B cell (primary cell): ENCODE results near the gene SIPA1L3. TPM values are rescaled to one million over a fixed set of nuclear protein-coding genes. Genes with fewer than 3 reads are reported as not detected.

Experiments
- ATAC-seq: fragments of 200-7000 bp; cut with Tn5 transposase; one replicate; pipeline ENCODE4 v1.10.0; 2021; ENCODE audit warnings: low read depth, mild to moderate bottlenecking, moderate number of reproducible peaks, moderate library complexity
- CTCF ChIA-PET: fragments of 350-600 bp; sonication (Branson Sonifier 250); formaldehyde crosslinking; loops from one replicate; lab custom pipeline; 2021; ENCODE audit warnings: antibody characterized with exemption, inconsistent platforms; lab: Charles Lee
- POLR2A ChIA-PET: fragments of 350-600 bp; sonication (Branson Sonifier 250); formaldehyde crosslinking; loops from one replicate; lab custom pipeline; 2021; ENCODE audit warnings: antibody characterized with exemption; lab: Charles Lee
- DNase-seq: peaks from one replicate; pipeline ENCODE4 v3.0.0; 2013
- H2AFZ ChIP-seq: 2 replicates; pipeline ENCODE4 v1.6.1; 2012; ENCODE audit warnings: mild to moderate bottlenecking, low read depth, low read length; ENCODE audit not compliant: insufficient read depth, poor library complexity, severe bottlenecking
- H3K27ac ChIP-seq, 2 donors: 1 replicate in 1 of 2; 2 replicates in 1 of 2; pipeline ENCODE4 v1.5.1; 2012 to 2013; ENCODE audit warnings: low read length in 2 of 2, mild to moderate bottlenecking in 2 of 2, moderate library complexity in 1 of 2
- H3K27me3 ChIP-seq, 4 experiments: fragments of 200-600 bp in 1 of 4; sonication (generic) in 1 of 4; replicated peaks in 1 of 4; 1 replicate in 2 of 4; 2 replicates in 2 of 4; pipeline versions ENCODE4 v1.6.1 to v1.7.0; 2013 to 2016; ENCODE audit warnings: low read length in 3 of 4, mild to moderate bottlenecking in 2 of 4, mixed read lengths in 1 of 4, moderate library complexity in 1 of 4; ENCODE audit not compliant: insufficient read depth in 4 of 4, control insufficient read depth in 3 of 4; ENCODE audit errors: control extremely low read depth in 1 of 4
- H3K36me3 ChIP-seq, 2 experiments: replicated peaks in 1 of 2; 1 replicate in 1 of 2; 2 replicates in 1 of 2; pipeline versions ENCODE4 v1.6.1 to v1.7.1; 2013; ENCODE audit warnings: low read length in 1 of 2; ENCODE audit not compliant: insufficient read depth in 2 of 2, control insufficient read depth in 1 of 2; ENCODE audit errors: control extremely low read depth in 1 of 2, extremely low read depth in 1 of 2
- H3K4me1 ChIP-seq, 2 donors: fragments of 200-600 bp in 1 of 2; sonication (generic) in 1 of 2; 1 replicate in 1 of 2; 2 replicates in 1 of 2; pipeline versions ENCODE4 v1.5.1 to v1.6.1; 2013 to 2017; ENCODE audit warnings: low read length in 2 of 2; ENCODE audit not compliant: control insufficient read depth in 2 of 2, insufficient read depth in 2 of 2
- H3K4me2 ChIP-seq: replicated peaks from 2 replicates; pipeline ENCODE3; 2012; ENCODE audit warnings: mild to moderate bottlenecking, low read depth, low read length; ENCODE audit not compliant: poor library complexity, severe bottlenecking
- H3K4me3 ChIP-seq, 5 experiments: fragments of 200-600 bp in 1 of 5; sonication (generic) in 1 of 5; 1 replicate in 3 of 5; 2 replicates in 2 of 5; pipeline versions ENCODE4 v1.5.1 to v1.7.0; 2011 to 2016; ENCODE audit warnings: low read length in 4 of 5, mild to moderate bottlenecking in 4 of 5, low read depth in 2 of 5, control low read depth in 1 of 5, moderate library complexity in 1 of 5; ENCODE audit not compliant: insufficient read depth in 1 of 5; ENCODE audit errors: control extremely low read depth in 1 of 5, extremely low read depth in 1 of 5
- H3K79me2 ChIP-seq: fragments of 200-600 bp; sonication (generic); one replicate; pipeline ENCODE4 v1.6.0; 2016; ENCODE audit warnings: low read length; ENCODE audit not compliant: control insufficient read depth, insufficient read depth
- H3K9ac ChIP-seq: fragments of 200-600 bp; sonication (generic); 2 replicates; pipeline ENCODE4 v1.6.1; 2017; ENCODE audit warnings: mild to moderate bottlenecking, low read length, moderate library complexity
- H3K9me3 ChIP-seq, 3 donors: one replicate each; pipeline versions ENCODE4 v1.6.1 to v1.7.1; 2013; ENCODE audit warnings: low read length in 2 of 3; ENCODE audit not compliant: control insufficient read depth in 2 of 3, insufficient read depth in 1 of 3; ENCODE audit errors: control extremely low read depth in 1 of 3
- H4K20me1 ChIP-seq: 2 replicates; pipeline ENCODE4 v1.6.0; 2012; ENCODE audit warnings: mild to moderate bottlenecking, low read length; ENCODE audit not compliant: insufficient read depth, control insufficient read depth, poor library complexity, severe bottlenecking
- H3K27ac Mint-ChIP-seq: one replicate; pipeline ENCODE4 v1.8.0; 2021; ENCODE audit warnings: mixed read lengths
- H3K27me3 Mint-ChIP-seq: one replicate; pipeline ENCODE4 v1.8.0; 2021; ENCODE audit warnings: mixed read lengths
- H3K4me1 Mint-ChIP-seq: one replicate; pipeline ENCODE4 v1.8.0; 2021; ENCODE audit warnings: mixed read lengths
- H3K4me3 Mint-ChIP-seq: one replicate; pipeline ENCODE4 v1.8.0; 2021; ENCODE audit warnings: mixed read lengths
- H3K9me3 Mint-ChIP-seq: one replicate; pipeline ENCODE4 v1.8.0; 2022; ENCODE audit warnings: mixed read lengths; ENCODE audit not compliant: insufficient read depth
- CTCF ChIP-seq: fragments of 200-600 bp; IDR thresholded peaks from one replicate; pipeline ENCODE4 v1.8.0; 2022; ENCODE audit warnings: antibody characterized with exemption, mild to moderate bottlenecking
- EZH2 ChIP-seq: IDR thresholded peaks from 2 replicates; pipeline ENCODE4 v1.6.1; 2012; ENCODE audit warnings: borderline replicate concordance, low read depth, mild to moderate bottlenecking, moderate library complexity, low read length; ENCODE audit not compliant: insufficient read depth, poor library complexity, severe bottlenecking
- WGBS: methylation state at CpG from one replicate; pipeline ENCODE4 v1.1.5; 2013; ENCODE audit warnings: missing lambda C conversion rate; ENCODE audit not compliant: insufficient coverage; 5-methylcytosine and 5-hydroxymethylcytosine counted together
- intact Hi-C: fragments of 100-400 bp; cut with micrococcal nuclease; formaldehyde crosslinking; loops from one replicate; pipeline ENCODE4 v1.10.0; 2022
- polyA plus RNA-seq: library from polyadenylated mRNA; depleted of rRNA; stranded (reverse); fragments of >200 nt; gene quantifications from 2 replicates; pipeline ENCODE4 v1.2.3, GENCODE V29; 2012
- total RNA-seq, 2 donors: library from RNA; stranded (reverse); fragments of 120-200 nt in 1 of 2; gene quantifications; 1 replicate in 1 of 2; 2 replicates in 1 of 2; pipeline versions ENCODE4 v1.2.3 to v1.2.4, GENCODE V29; 2013 to 2022

The SIPA1L3 gene
- total and polyA plus RNA-seq, 2 donors (not counting 1 experiment from before 2014, with no cell fraction given), result 48.3 to 295 TPM

- no peaks in the 10 kb centered on the region for H3K79me2 ChIP-seq
- Mint-ChIP-seq H3K9me3 (no peaks in the 10 kb centered on the region), H3K27me3 (peaks cover 15% of the 10 kb centered on the region), H3K4me3 (no peak overlapping the region), H3K27ac (no peak overlapping the region), H3K4me1 (peaks cover 17% of the 10 kb centered on the region)
- 97% methylated on average over 14 of the region's 16 CpGs for WGBS
- peaks cover 64% of the 10 kb centered on the region for H4K20me1 ChIP-seq
- H3K9ac ChIP-seq, result no peak overlapping the region
- peaks cover 19 to 21% of the 10 kb centered on the region in 2 donors for H3K4me1 ChIP-seq
- TF ChIP-seq CTCF, result no peak
- no peak for TF ChIP-seq EZH2
- ATAC-seq (no peak), DNase-seq (no peak)
- H2AFZ ChIP-seq, result no peak overlapping the region
- H3K27ac ChIP-seq, result no peak overlapping the region
- H3K27me3 ChIP-seq, result peaks cover 0 to 35% (median 15%) of the 10 kb centered on the region in 4 experiments
- H3K36me3 ChIP-seq, result peaks cover 0 to 45% of the 10 kb centered on the region in 2 experiments
- ChIA-PET CTCF (no interaction called here), POLR2A (no interaction called here)
- no peak overlapping the region for H3K4me2 ChIP-seq
- H3K9me3 ChIP-seq, result peaks cover 0 to 6% (median 0%) of the 10 kb centered on the region in 3 donors
- intact Hi-C loops, result no loop called here
- H3K4me3 ChIP-seq, result no peak overlapping the region
These were observed 299.9 kb downstream of the SIPA1L3 start for GRCh38 chr19:38206928-38207327.

GRCh38 chr19:38207543-38207942, 300.5 kb downstream of the SIPA1L3 start:
- Histone ChIP-seq H4K20me1 (peaks cover 62% of the 10 kb centered on the region), H3K4me1 (peaks cover 19 to 21% of the 10 kb centered on the region in 2 donors), H3K9me3 (peaks cover 0 to 6% (median 0%) of the 10 kb centered on the region in 3 donors), H3K4me2 (no peak overlapping the region), H3K36me3 (peaks cover 0 to 42% of the 10 kb centered on the region in 2 experiments), H3K9ac (no peak overlapping the region), H2AFZ (no peak overlapping the region), H3K79me2 (no peaks in the 10 kb centered on the region), H3K27me3 (peaks cover 0 to 35% (median 15%) of the 10 kb centered on the region in 4 experiments), H3K4me3 (no peak overlapping the region), H3K27ac (no peak overlapping the region)
- DNase-seq (no peak), ATAC-seq (no peak)
- intact Hi-C loops, result no loop called here
- no peak for TF ChIP-seq EZH2
- no peak for TF ChIP-seq CTCF
- H3K9me3 Mint-ChIP-seq, result no peaks in the 10 kb centered on the region
- 94% methylated on average over 4 of the region's 12 CpGs for WGBS
- ChIA-PET POLR2A (no interaction called here), CTCF (no interaction called here)
- peaks cover 15% of the 10 kb centered on the region for H3K27me3 Mint-ChIP-seq
- peaks cover 17% of the 10 kb centered on the region for H3K4me1 Mint-ChIP-seq
- H3K4me3 Mint-ChIP-seq, result no peak overlapping the region
- no peak overlapping the region for H3K27ac Mint-ChIP-seq
